PFSK-1 (cell line): ENCODE results near the gene TCEA2.

ENCODE experiments used
- POLR2AphosphoS5 ChIP-seq: IDR thresholded peaks from 2 replicates; pipeline ENCODE4 v1.6.1; 2012; ENCODE audit warnings: low read depth, mild to moderate bottlenecking, control low read depth, low read length, moderate library complexity
- TAF1 ChIP-seq: IDR thresholded peaks from 2 replicates; pipeline ENCODE4 v1.6.1; 2012; ENCODE audit warnings: low read length, control low read depth, borderline replicate concordance; ENCODE audit not compliant: insufficient read depth

DNA sequence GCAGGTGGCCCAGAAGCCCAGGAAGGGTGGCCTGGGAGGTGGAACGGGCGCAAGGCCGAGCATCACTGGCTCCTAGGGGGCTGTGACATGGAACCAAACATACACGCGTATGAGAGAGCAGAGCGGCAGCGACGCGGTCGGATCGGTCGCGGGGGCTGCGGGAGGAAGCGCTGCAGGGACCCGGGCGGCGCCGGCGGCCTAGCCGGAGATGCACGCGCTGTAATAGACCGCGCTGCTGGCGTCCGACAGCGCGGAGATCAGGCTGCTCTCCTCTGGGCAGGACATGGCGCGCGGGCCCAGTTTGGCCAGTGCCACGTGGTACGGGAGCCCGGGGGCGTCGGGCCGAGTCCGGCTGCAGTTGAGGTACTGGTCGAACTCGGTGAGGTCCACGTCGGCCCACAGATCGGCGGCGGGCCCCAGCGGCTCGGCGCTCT, 15.0 kb upstream of the TCEA2 start:
- no peak for TF ChIP-seq POLR2AphosphoS5
- TF ChIP-seq TAF1 = no peak
